Peyer's patch (tissue), 4 donors: ENCODE results near the gene SETD1B.
"Not testable (repeated sequence)": the region's sequence is repeated elsewhere in the genome, so short reads cannot be mapped to it uniquely, and the experiment has no call there.

Experiments used
- POLR2A ChIP-seq, 2 donors: fragments of 450-650 bp; IDR thresholded peaks; one replicate each; pipeline ENCODE4 v1.5.1; 2017; ENCODE audit warnings: antibody characterized with exemption in 2 of 2, mild to moderate bottlenecking in 2 of 2, moderate library complexity in 2 of 2
- TF ChIP-seq, protein P1 (sequence below), 6 experiments: fragments of 450-650 bp in 4 of 6; fragments of 200-600 bp in 2 of 6; sonication (generic) in 1 of 6; IDR thresholded peaks; one replicate each; pipeline ENCODE4 v1.5.1; 2017 to 2019; ENCODE audit warnings: antibody characterized with exemption in 6 of 6, mild to moderate bottlenecking in 3 of 6, moderate library complexity in 1 of 6

DNA sequence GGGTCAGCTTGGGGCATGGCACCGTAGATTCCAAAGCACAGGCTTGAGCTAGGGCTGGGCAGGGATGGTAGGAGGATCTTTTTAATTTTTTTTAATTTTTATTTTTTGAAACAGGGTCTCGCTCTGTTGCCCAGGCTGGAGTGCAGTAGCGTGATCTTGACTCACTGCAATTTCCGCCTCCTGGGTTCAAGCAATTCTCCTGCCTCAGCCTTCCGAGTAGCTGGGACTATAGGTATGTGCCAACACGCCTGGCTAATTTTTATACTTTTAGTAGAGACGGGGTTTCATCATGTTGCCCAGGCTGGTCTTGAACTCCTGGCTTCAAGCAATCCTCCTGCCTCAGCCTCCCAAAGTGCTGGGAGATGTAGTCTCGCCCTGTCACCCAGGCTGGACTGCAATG is 13.0 kb upstream of the SETD1B start:
- TF ChIP-seq, protein P1, sequence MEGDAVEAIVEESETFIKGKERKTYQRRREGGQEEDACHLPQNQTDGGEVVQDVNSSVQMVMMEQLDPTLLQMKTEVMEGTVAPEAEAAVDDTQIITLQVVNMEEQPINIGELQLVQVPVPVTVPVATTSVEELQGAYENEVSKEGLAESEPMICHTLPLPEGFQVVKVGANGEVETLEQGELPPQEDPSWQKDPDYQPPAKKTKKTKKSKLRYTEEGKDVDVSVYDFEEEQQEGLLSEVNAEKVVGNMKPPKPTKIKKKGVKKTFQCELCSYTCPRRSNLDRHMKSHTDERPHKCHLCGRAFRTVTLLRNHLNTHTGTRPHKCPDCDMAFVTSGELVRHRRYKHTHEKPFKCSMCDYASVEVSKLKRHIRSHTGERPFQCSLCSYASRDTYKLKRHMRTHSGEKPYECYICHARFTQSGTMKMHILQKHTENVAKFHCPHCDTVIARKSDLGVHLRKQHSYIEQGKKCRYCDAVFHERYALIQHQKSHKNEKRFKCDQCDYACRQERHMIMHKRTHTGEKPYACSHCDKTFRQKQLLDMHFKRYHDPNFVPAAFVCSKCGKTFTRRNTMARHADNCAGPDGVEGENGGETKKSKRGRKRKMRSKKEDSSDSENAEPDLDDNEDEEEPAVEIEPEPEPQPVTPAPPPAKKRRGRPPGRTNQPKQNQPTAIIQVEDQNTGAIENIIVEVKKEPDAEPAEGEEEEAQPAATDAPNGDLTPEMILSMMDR (IDR thresholded peaks at IDR 0.05): not testable (repeated sequence)
- not testable (repeated sequence) for TF ChIP-seq POLR2A (IDR thresholded peaks at IDR 0.05)
